ENCODE results near the gene ADPGK.

- no peak for TF ChIP-seq CTCF (IDR thresholded peaks at IDR 0.05)
- no peak for TF ChIP-seq POLR2A (IDR thresholded peaks at IDR 0.05)
These were observed 13.8 kb upstream of the ADPGK start for GRCh38 chr15:72797338-72797689.

Data from heart left ventricle (tissue), 13 donors.